GM10248 (cell line): ENCODE measurements around the gene PREX1.

Experiments
- CTCF ChIA-PET: fragments of 300-600 bp; sonication (Branson Sonifier 250); formaldehyde crosslinking; extraction: SDS; loops from one replicate; lab custom pipeline; 2021; ENCODE audit warnings: antibody characterized with exemption; lab: Yijun Ruan, JAX
- POLR2A ChIA-PET: fragments of 350-650 bp; sonication (Branson Sonifier 250); formaldehyde crosslinking; extraction: SDS; loops from one replicate; lab custom pipeline; 2020; ENCODE audit warnings: antibody characterized with exemption; lab: Yijun Ruan, JAX
- DNase-seq: peaks from one replicate; pipeline ENCODE4 v3.0.0; 2012; ENCODE audit errors: extremely low spot score
- TF ChIP-seq, protein P1 (sequence below): IDR thresholded peaks from 2 replicates; pipeline ENCODE4 v1.5.1; 2012; ENCODE audit warnings: mild to moderate bottlenecking, low read depth; ENCODE audit errors: extremely low read depth, missing control alignments, control extremely low read depth

Gene PREX1

DNA sequence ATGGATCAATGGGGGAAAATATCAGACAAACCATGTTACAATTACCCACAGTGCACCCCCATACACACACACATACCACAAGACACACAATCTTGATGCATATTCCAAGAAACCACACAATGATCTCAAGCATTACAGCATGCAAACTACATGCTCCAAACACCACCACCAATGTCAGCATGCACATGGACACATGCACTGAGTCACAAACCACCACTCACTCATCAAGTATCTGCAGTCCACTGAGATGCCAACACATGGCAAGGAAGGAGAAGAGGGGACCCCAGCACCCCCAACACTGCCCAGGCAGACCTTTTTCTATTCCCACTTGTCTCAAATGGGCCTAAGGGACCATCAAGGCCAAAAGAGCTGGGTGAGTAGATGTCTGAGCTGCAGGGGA is 91.6 kb downstream of the PREX1 start:
- CTCF ChIA-PET, result interaction anchor here (1.0 to 3.3 kb wide), 3 partner anchors 8 to 90 kb away, joined by 3 to 17 read pairs (median 6); no protein-coding TSS in a partner anchor
- POLR2A ChIA-PET, result no interaction called here
- TF ChIP-seq, protein P1, sequence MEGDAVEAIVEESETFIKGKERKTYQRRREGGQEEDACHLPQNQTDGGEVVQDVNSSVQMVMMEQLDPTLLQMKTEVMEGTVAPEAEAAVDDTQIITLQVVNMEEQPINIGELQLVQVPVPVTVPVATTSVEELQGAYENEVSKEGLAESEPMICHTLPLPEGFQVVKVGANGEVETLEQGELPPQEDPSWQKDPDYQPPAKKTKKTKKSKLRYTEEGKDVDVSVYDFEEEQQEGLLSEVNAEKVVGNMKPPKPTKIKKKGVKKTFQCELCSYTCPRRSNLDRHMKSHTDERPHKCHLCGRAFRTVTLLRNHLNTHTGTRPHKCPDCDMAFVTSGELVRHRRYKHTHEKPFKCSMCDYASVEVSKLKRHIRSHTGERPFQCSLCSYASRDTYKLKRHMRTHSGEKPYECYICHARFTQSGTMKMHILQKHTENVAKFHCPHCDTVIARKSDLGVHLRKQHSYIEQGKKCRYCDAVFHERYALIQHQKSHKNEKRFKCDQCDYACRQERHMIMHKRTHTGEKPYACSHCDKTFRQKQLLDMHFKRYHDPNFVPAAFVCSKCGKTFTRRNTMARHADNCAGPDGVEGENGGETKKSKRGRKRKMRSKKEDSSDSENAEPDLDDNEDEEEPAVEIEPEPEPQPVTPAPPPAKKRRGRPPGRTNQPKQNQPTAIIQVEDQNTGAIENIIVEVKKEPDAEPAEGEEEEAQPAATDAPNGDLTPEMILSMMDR, result no peak
- DNase-seq, result no peak

DNA sequence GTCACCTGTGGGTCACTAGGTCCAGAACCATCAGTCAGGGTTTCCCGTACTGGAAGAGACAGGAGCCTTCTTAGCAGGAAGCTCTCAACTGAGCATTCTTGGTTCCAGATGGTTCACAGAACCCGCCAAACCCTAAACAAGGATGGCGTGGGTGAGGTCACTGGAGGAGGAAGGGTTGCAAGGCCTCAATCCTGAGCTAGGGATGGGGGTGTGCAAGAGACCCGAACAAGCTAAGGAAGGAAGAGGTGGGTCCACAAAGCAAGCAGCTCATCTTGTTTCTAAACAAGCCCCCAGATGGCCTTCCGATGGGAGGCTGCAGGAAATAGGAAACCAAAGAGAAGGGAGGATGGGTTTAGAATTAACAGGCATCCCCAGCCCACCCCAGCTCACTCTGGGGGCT is 92.7 kb downstream of the PREX1 start:
- TF ChIP-seq, protein P1, result no peak
- ChIA-PET POLR2A (no interaction called here), CTCF (interaction anchor here (1.0 to 1.5 kb wide), 4 partner anchors 12 to 170 kb away, joined by 3 to 6 read pairs (median 4); no protein-coding TSS in a partner anchor)
- no peak for DNase-seq

DNA sequence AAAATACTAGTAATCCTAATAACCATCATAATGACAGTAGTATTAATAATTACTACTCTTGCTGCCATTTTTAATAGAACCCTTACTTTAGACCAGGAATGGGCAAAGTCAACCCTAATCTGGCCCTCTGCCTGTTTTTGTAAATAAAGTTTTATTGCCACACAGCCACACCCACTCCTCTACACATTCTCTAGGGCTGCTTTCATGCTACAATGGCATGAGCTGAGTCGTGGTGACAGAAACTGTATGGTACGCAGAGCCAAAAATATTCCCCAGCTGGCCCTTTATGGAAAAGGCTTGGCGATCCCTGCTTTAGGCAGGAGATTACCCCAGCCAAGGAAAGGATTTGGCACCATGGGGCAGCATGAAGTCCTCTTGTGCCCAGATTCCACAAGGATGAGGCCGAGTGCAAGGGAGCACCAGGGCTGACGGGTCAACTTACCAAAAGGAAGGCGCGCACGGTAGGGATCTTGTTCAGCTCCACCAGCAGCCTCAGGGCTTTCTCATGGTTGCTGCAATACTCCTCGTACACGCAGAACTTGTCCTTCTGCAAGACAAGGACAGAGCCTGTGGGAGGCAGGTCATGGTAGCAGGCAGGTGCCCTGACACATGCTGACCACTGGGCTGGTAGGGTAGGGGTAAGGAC is 93.6 kb downstream of the PREX1 start:
- DNase-seq, result no peak
- TF ChIP-seq, protein P1, result no peak
- ChIA-PET CTCF (interaction anchor here (1.0 to 1.5 kb wide), 3 partner anchors 11 to 171 kb away, joined by 3 to 6 read pairs (median 5); no protein-coding TSS in a partner anchor), POLR2A (no interaction called here)

DNA sequence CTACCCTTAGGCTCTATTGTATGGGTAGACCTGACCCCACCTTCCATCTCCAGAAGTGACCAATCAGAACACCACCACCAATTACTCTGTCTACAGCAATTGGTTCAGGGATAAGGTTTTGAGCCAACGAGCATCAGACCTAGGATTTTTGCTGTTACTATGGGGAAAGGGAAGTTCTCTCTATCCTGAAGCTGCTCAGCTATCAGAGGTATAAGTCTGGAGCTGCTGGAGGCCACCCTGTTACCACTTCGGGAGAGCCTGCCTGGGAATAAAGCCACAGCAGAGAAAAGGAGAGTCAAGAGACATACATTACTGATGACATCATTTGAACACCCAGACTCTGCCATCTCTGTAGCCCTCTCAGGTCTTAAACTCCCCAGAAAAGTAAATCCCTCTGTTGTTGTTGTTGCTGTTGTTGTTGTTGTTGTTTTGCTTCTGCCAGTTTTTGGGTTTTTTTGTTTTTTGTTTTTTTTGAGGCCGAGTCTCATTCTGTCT is 94.5 kb downstream of the PREX1 start:
- POLR2A ChIA-PET, result no interaction called here
- TF ChIP-seq, protein P1, result no peak
- CTCF ChIA-PET, result no interaction called here
- no peak for DNase-seq

DNA sequence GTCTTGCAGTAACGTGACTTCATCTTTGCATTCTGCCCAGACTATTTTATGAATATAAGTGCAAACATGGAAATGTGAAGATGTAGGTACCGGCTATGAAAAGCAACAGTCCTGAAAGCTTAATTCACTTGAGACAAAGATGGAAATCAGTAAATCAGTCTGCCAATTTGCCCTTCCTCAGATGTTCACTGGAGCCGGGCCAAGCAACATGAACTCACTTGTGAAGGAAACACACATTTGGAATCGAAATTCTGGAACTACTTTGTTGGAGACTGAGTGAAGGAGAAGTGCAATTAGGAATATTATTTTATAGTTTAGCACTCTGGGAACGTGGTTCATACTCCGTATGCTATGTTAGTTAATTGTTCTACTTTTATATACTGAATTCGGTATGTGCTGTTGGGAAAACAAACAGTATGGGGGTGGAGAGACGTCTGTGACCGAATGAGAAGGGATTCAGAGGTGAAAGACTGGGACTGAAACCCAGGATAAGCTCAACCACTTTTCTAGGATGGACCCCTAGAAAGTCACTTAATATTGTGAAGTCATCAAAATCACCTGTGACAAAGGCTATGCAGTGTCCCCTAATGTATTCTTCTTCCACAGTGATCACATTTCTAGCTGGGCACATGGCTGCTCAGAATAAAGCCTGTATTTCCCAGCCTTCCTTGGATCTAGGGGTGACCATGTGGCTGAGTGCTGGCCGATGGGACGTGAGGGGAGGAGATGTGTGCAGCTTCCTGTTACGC is 95.5 kb downstream of the PREX1 start:
- ChIA-PET POLR2A (no interaction called here), CTCF (interaction anchor here (0.6 to 1.6 kb wide), 3 partner anchors 43 to 143 kb away, joined by 3 to 4 read pairs (median 3); no protein-coding TSS in a partner anchor)
- DNase-seq, result no peak
- TF ChIP-seq, protein P1, result no peak

DNA sequence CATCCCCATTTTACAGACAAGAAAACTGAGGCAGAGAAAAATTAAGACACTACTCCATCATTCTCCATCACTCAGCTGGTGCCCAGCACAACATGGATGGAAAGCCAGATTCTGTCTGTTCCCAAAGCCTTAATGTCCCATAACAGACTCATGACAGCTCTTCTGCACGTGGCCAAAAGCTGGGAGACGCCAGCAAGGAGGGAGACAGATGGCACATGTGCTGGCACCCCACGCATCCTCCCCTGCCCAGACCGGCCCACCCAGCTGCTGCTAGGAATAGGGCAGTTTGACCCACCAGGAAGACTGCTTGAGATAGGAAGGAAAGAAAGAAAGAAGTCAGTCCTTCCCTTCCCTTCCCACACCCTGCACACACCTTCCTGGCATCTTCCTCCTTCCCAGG is 96.3 kb downstream of the PREX1 start:
- TF ChIP-seq, protein P1, result no peak
- CTCF ChIA-PET, result interaction anchor here (1.3 to 1.6 kb wide), 3 partner anchors 22 to 143 kb away, joined by 3 to 4 read pairs (median 3); no protein-coding TSS in a partner anchor

More for the DNA sequence above, 96.3 kb downstream of the PREX1 start:
- DNase-seq, result no peak
- POLR2A ChIA-PET, result no interaction called here
